ENCODE results near the gene PDZK1IP1. TPM values are rescaled to one million over a fixed set of nuclear protein-coding genes. Genes with fewer than 3 reads are reported as not detected.

The PDZK1IP1 gene
- 10 to 100 TPM in 3 of 9 donors, 1 to 10 TPM in 5, under 1 TPM in 1; 0.17 to 16.9 (median 3.9) TPM for total RNA-seq
- polyA plus RNA-seq, result 1 to 10 TPM; 1.5 to 3.9 (median 3.7) TPM
- long read RNA-seq, donor 1, result 0 reads
- long read RNA-seq, donor 2, result 0 reads
- long read RNA-seq, donor 3, result 0 reads
- long read RNA-seq, donor 4, transcript PDZK1IP1-201 (4 exons, 846 nt), result major isoform, 6 of 7 reads
- long read RNA-seq, donor 4, partial matches to known transcripts, result 0 of 7 reads
- long read RNA-seq, donor 4, other reads (novel, unspliced or antisense), result 1 of 7 reads
- long read RNA-seq, donor 5, partial matches to known transcripts, result 0 of 8 reads
- long read RNA-seq, donor 5, other reads (novel, unspliced or antisense), result 4 of 8 reads
- long read RNA-seq, donor 6, transcript PDZK1IP1-201 (4 exons, 846 nt), result major isoform, 5 of 9 reads
- long read RNA-seq, donor 6, partial matches to known transcripts, result 0 of 9 reads
- long read RNA-seq, donor 6, other reads (novel, unspliced or antisense), result 4 of 9 reads
- long read RNA-seq, donor 7, result 0 reads
- long read RNA-seq, donor 8, result 0 reads
- long read RNA-seq, donor 9, result 0 reads
- long read RNA-seq, donor 10, result 0 reads

GRCh38 chr1:47189844-47190508 is at the start of gene PDZK1IP1:
Gene PDZK1IP1 (minus strand): TSS chr1:47190036. CDS start chr1:47189932, 104 bp downstream.
- no peaks in the 10 kb centered on the region for H3K9me3 ChIP-seq (replicated peaks in 1 of 3)
- peak within 1 kb of the TSS; percentile 7 to 70 (median 59) for H3K27ac ChIP-seq
- H3K27me3 ChIP-seq, result no peaks in the 10 kb centered on the region
- TF ChIP-seq CTCF (IDR thresholded peaks at IDR 0.05) (no peak), POLR2A (IDR thresholded peaks at IDR 0.05) (no peak)
- H3K36me3 ChIP-seq (replicated peaks in 1 of 2), result no peaks in the 10 kb centered on the region
- intact Hi-C loops (cut with DNase I), result loop anchor here (5.0 to 10.0 kb wide), 4 partner anchors 72 to 535 kb away; partner anchors contain the start of gene FOXD2 (in 1 of the 2)
- peaks cover 6 to 8% of the 10 kb centered on the region in 2 donors for H3K4me1 ChIP-seq (replicated peaks in 1 of 2)
- DNase-seq, result peak; percentile 76 to 95 (median 92)
- no peak within 1 kb of the TSS for H3K4me3 ChIP-seq
- WGBS, 4 donors, result 35 to 42% (median 38%) methylated on average over 14 to 16 of the region's 16 CpGs

- Histone ChIP-seq H3K27ac (no peak overlapping the region), H3K4me1 (replicated peaks in 1 of 2) (no peaks in the 10 kb centered on the region), H3K27me3 (peaks cover 7% of the 10 kb centered on the region), H3K4me3 (no peak overlapping the region), H3K36me3 (replicated peaks in 1 of 2) (no peaks in the 10 kb centered on the region), H3K9me3 (replicated peaks in 1 of 3) (no peaks in the 10 kb centered on the region)
- intact Hi-C loops (cut with DNase I), result no loop called here
- WGBS, 4 donors, result 54 to 74% (median 64%) methylated on average over 5 of the region's 5 CpGs
- DNase-seq, result no peak
- TF ChIP-seq POLR2A (IDR thresholded peaks at IDR 0.05) (no peak), CTCF (IDR thresholded peaks at IDR 0.05) (no peak)
Observed at GRCh38 chr1:47238935-47239592, 49.2 kb upstream of the PDZK1IP1 start.

GRCh38 chr1:47235806-47236205 is 46.0 kb upstream of the PDZK1IP1 start:
- H3K9me3 ChIP-seq (replicated peaks in 1 of 3), result no peaks in the 10 kb centered on the region
- H3K27me3 ChIP-seq, result peaks cover 29% of the 10 kb centered on the region
- WGBS, 4 donors, result 77 to 81% (median 79%) methylated on average over 4 of the region's 4 CpGs
- peak overlapping the region in 1 of 5 donors; percentile 52 for H3K27ac ChIP-seq
- TF ChIP-seq POLR2A (IDR thresholded peaks at IDR 0.05), result no peak
- TF ChIP-seq CTCF (IDR thresholded peaks at IDR 0.05), result no peak
- intact Hi-C loops (cut with DNase I), result no loop called here
- H3K4me1 ChIP-seq (replicated peaks in 1 of 2), result no peaks in the 10 kb centered on the region
- no peak for DNase-seq
- H3K4me3 ChIP-seq, result no peak overlapping the region
- H3K36me3 ChIP-seq (replicated peaks in 1 of 2), result no peaks in the 10 kb centered on the region

Data from adrenal gland (tissue), 19 donors.